Hindlimb muscle (tissue), 1 donor: Measurements from ENCODE around the gene GAB4. TPM values are rescaled to one million over a fixed set of nuclear protein-coding genes. Genes with fewer than 3 reads are reported as not detected.
"Not testable (repeated sequence)": the region's sequence is repeated elsewhere in the genome, so short reads cannot be mapped to it uniquely, and the experiment has no call there.

ENCODE experiments used
- DNase-seq: peaks from one replicate; pipeline ENCODE4 v3.0.0-alpha.2; 2013
- polyA plus RNA-seq: library from polyadenylated mRNA; unstranded; fragments of 120-200 nt; gene quantifications from one replicate; pipeline ENCODE4 v1.2.1, GENCODE V29; 2013; ENCODE audit not compliant: insufficient read length

Gene GAB4
- polyA plus RNA-seq, 1 donor = not detected

GRCh38 chr22:16958475-16958874, 49.5 kb downstream of the GAB4 start:
- no peak for DNase-seq

DNA sequence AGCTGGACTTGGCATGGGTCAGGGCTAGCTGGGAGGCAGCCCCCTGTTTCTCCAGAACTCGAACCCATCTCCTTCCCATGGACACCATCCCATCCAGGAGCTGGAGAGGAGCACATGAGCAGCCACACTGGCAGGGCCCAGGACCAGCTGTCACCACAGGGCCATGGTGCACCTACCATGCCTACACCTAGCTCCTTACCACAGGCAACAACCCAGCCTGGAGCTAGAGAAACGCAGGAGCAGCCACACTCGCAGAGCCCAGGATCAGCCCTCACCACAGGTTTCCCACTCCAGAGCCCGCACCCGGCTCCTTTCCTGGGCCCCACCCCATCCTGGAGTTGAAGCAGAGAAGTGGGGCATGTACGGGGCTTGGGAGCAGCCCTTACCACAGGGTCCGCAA, 50.2 kb downstream of the GAB4 start:
- DNase-seq = no peak

GRCh38 chr22:16956290-16956689, 51.7 kb downstream of the GAB4 start:
- DNase-seq = no peak

DNA sequence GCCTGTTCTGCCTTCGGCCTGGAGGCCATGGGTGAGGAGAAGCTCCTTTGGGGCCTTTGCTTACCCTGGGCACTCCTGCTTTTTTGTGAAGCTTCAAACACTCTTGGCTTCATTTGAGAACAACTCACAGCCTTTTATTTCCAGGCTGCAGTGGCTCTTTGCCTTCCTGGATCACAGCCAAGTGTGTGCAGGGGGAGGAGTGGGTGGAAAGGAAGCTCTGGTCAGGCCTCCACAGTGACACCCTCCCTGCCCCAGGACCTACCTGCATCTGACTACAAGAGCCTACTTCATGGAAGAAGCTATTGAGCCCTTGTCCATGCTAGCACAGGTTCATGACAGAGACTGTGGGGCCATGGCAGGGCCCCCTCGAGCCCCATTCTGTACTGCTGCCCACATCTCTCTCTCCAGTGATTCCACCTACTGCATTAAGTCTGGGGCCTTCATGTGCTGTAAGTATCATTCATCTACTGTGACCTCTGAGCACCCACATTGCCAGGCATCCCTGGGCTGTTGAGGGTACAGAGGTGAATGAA, 52.3 kb downstream of the GAB4 start:
- DNase-seq = no peak

DNA sequence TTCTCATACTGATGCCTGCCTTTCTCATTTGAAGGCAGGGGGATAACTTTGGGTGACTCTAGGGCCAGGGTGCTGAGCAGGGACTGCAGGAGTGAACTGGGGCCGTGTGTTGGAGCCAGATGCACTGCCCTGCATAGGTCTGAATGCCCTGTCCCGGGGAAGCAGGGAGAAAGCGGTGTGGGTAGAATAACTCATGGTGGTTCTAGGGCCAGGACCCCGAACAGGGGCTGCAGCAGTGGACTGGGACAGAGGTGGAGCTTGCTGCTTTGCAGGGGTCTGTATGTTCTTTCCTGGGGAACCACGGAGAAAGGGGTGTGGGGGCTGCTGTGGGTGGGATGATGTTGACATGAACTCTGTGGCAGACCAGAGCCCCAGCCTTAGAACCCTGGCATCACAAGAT, 52.9 kb downstream of the GAB4 start:
- no peak for DNase-seq

DNA sequence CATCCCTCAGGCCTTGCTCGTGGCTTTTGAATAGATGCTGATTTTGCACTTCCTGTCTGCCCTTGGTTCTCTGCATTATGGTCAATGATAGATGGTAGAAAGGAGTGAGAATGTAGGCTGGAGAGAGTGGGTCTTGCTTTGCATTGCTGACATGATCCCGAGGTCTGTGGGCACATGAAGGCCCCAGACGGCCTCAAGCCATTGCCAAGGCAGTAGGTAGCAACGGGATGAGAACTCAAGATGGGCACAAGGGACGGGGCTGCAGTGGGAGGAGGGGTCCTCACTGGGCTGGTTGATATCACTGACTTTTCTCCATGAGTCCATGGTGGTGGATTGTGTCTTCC, 54.0 kb downstream of the GAB4 start:
- no peak for DNase-seq

DNA sequence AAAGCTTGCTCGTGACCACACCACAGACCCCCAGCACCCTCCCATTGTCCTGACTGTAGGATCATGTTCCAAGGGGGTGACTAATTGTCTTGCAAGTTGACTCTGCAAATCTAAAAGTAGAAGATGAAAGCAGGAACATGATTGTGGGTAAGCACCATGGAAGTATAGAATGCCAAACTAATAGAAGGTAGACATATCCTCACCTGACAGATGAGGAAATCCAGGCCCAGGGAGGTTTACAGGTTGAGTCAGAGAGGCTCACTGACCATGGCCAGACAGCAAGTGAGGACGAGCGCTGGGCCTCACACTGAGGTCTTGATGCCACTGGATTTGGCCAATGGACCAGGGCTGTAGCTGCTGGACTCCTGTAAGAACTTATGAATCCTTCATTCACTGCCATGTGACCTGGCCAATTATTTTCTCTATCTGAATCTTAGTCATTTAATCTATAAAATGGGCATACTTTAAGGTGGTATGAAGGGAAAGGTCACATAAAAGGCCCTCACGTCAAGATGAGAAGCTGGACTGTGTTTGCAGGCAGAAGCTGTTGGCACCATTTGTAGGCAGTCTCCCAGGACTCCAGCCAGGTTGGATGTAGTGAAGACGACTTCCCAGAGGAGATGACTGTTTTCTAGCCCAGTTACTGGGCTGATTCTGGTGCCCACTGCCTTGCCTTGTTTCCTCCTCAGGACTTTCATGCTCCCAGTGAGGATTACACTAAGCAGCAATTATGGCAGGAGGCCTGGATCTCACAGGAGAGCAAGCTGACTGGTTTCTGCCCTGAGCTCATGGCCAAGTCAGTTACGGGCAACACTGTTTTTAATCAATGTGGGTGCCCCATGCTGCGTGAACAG, 54.6 kb downstream of the GAB4 start:
- DNase-seq = no peak

DNA sequence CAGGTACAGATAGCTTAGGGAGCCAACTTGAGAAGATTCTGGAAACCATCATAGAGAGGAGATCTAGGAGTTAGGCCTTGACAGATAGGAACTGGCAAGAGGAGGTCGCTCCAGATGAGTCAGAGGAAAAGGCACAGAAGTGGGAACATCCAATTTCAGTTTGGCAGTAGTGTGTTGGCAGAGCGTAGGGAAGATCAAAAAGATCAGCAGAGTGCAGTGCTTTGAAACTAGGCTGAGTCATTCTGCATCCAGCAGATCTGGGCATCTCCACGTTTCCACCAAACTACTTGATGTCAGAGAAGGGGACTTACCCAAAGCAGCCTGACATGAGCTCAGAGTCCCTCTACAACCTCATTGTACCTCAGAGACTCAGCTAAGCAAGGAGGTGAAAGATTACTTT, 58.5 kb downstream of the GAB4 start:
- no peak for DNase-seq

DNA sequence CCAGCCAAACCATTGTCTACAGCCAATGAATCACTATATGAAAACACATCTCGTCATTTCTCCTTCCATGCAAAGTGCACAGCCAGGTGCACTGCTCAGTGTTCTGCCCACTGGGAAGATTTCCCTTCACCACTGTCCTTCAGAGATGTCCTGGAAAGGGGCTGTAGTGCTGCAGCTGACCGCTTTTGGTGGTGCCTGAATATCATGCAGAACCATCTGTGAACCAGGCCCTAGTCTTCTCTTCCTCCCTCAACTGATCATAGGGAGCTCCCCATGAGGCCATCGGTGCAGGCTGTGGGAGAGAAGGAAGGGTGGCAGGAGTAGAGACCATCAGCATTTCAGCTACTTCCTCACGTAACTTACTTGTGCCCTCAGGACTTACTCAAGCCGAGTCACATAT, 70.2 kb downstream of the GAB4 start:
- DNase-seq = no peak

DNA sequence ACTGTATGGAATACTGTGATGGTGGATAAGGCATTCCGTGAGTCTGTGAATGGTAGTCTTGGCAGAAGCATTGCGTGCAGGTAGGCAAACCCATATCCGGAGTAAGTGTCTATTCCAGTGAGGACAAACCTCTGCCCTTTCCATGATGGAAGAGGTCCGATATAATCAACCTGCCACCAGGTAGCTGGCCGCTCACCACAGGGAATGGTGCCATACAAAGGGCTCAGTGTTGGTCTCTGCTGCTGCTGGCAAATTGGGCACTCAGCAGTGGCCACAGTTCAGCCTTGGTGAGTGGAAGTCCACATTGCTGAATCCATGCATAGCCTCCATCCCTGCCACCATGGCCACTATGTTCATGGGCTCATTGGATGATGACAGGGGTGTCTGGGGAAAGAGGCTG, 70.8 kb downstream of the GAB4 start:
- not testable (repeated sequence) for DNase-seq

DNA sequence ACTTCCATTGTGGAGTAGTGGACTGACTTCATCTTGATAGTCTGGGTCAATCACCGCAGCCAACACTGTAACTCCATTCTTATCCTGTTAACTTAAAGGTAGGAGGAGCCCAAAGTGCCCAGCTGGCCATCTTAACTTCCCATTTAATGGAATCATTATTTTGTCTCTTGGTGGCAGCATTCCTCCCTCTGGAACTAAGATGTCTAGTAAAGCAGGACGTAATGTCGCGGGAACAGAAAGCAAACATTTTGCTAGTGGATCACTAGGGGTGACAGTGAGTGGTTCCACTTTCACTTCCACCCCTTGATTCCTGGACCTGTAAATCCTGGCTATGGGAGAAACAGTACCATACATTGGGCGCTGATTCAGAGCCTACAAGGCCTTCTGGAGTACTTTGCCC, 71.4 kb downstream of the GAB4 start:
- no peak for DNase-seq

GRCh38 chr22:16935209-16935608, 72.8 kb downstream of the GAB4 start:
- no peak for DNase-seq

- DNase-seq = no peak
Observed at GRCh38 chr22:16933291-16934282, 74.4 kb downstream of the GAB4 start.

DNA sequence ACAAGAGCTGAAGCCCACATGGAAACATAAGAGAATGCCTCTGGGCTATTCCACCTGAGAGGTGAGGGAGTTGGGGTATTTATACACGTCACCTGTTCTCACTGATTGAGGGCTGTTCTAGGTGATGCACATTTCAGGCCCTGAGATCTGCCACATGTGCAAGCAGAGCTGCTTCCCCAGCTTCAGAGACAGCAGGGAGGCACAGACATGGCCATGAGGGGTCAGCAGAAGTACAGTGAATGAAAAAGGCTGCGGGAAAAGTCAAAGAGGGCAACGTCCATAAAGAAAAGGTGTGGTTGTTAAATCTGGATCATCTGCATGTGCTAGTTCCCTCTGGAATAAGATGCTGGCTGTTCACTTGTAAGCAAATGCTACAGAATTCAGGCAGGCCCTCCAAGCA, 75.4 kb downstream of the GAB4 start:
- no peak for DNase-seq

GRCh38 chr22:16925407-16925966, 82.5 kb downstream of the GAB4 start:
- DNase-seq = no peak

GRCh38 chr22:16922706-16923105, 85.3 kb downstream of the GAB4 start:
- DNase-seq = no peak

DNA sequence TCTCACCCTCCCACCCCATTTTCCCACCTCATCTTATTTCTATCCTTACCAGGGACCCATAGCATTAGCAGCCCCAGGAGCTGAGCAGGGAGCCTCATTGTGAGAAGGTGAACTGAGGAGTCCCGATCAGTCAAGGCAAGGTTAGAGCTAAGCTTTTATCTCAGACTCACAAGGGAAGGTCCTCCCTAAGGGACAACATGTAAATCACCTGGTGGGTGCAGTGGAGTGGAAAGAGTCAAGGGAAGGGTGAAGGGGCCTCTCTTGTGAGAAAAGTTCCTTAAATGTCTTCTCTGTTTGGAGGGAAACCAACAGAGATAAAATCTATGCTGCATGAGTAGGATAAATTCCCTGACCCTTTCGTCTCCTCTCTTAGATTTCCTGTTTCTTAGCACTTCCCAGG, 85.9 kb downstream of the GAB4 start:
- DNase-seq = no peak

DNA sequence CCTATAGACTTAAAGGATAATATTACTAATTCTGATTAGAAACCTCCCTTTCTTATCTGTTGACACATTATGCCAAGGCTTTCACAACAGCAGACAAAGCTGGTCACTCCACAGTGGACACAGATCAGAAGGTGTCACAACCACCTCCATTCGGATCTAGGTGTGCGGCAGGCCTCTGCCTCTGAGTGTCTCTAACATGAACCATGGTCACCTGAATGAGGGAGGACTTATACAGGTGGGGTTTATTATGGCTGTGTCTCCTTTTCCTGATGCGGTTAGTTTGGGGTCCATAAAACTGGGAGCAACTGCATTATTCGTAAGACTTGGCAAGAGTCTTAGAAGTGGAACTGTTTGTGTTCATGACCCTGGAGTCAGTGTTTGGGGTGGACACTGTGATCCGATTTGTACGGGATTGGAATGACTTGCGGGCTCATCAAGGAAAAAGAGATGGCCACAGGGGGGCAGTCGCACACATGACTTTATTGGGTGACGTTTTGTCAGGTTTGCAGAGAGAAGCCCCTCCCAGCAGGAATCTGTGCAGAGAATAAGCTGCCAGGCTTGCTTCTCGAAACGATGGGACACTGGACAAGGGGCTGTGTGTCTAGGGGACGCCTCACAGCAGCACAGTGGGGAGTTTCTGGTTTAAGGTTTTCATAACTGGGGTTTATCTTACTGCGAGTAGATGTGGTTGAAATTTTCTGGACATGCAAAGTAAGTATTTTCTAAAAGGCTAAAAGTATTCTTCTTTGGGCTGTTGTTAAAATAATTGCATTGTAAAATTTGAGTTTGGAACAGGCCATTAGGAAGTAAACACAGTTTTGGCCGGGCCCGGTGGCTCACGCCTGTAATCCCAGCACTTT, 90.6 kb downstream of the GAB4 start:
- DNase-seq = peak; percentile 47

DNA sequence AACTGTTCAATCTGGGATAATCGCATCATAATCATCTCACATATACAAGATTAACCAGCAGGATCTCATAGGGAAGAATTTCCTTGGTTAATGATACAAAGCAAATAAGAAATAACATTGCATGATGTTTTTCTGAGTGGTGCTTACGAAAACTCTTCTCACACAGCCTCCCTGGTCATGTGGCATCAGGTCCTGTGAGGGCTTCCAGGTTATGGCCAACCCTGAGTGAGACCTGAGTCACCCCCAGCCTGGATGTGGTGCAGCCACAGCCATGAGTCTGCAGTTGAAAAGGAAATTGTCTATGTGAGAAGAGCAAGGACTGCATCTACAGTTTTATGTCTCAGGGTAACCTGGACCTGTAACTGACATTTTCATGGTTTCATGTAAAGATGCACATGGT, 92.3 kb downstream of the GAB4 start:
- no peak for DNase-seq

DNA sequence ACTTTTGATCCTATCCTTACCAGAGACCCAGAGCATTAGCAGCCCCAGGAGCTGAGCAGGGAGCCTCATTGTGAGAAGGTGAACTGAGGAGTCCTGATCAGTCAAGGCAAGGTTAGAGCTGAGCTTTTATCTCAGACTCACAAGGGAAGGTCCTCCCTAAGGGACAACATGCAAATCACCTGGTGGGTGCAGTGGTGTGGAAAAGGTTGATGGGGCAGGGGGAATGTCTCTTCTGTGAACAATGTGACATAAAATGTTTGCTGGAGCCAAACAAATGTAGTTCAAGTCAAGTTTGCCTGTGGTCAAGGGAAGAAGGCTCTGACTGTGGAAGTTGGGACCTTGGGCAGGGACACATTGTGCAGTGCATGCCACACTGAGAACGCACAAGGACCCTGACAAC, 93.1 kb downstream of the GAB4 start:
- DNase-seq = not testable (repeated sequence)

DNA sequence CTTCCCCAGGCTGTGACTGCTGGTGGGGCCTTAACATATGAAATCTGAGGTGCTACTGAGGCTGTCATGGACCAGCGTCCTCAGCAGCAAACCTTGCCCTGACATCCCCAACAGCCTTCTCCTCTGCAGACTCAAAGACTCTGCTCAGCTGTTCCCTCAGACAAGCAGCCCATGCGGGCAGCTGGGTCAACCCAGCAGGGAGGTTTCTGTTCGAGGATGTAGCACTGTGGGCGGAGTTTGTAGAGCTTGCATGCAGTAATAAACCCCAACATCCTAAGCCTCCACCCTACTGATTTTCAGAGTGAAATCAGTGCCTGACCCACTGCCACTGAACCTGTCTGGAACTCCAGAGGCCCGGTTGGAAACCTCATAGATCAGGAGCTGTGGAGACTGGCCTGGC, 94.0 kb downstream of the GAB4 start:
- DNase-seq = no peak

DNA sequence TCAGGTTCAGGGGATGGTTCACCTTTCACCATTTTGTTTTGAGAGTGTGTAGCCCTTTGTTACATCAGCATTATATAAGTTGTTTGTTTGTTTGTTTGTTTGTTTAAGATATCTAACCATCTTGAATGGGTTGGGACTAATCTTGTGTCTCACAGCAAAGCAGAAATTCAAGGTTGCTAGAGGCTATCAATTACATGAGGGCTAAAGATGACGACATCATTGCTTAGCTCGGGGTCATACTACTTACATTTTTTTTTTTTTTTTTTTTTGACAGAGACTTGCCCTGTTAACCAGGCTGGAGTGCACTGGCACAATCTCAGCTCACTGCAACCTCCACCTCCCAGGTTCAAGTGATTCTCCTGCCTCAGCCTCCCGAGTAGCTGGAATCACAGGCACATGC, 95.7 kb downstream of the GAB4 start:
- DNase-seq = no peak
